ENCODE results near the gene ARPC4.
"Not testable (repeated sequence)": the region's sequence is repeated elsewhere in the genome, so short reads cannot be mapped to it uniquely, and the experiment has no call there.

The ARPC4 gene

GRCh38 chr3:9817436-9817835, 24.6 kb downstream of the ARPC4 start:
- in situ Hi-C loops (cut with MboI; ENCODE audit: low sequenced_read_pairs): no loop called here

- in situ Hi-C loops (cut with MboI; ENCODE audit: low sequenced_read_pairs): no loop called here
Measured at GRCh38 chr3:9818666-9819335, 25.9 kb downstream of the ARPC4 start.

- in situ Hi-C loops (cut with MboI; ENCODE audit: low sequenced_read_pairs): no loop called here
Measured at GRCh38 chr3:9820543-9820942, 27.7 kb downstream of the ARPC4 start.

GRCh38 chr3:9820946-9821345, 28.1 kb downstream of the ARPC4 start:
- in situ Hi-C loops (cut with MboI; ENCODE audit: low sequenced_read_pairs): no loop called here

GRCh38 chr3:9825451-9826040, 32.7 kb downstream of the ARPC4 start:
- in situ Hi-C loops (cut with MboI; ENCODE audit: low sequenced_read_pairs): no loop called here

- in situ Hi-C loops (cut with MboI; ENCODE audit: low sequenced_read_pairs): no loop called here
Measured at GRCh38 chr3:9826815-9827573, 34.1 kb downstream of the ARPC4 start.

GRCh38 chr3:9828801-9829755, 36.2 kb downstream of the ARPC4 start:
- in situ Hi-C loops (cut with MboI; ENCODE audit: low sequenced_read_pairs): no loop called here

- in situ Hi-C loops (cut with MboI; ENCODE audit: low sequenced_read_pairs): no loop called here
Measured at GRCh38 chr3:9831253-9831652, 38.4 kb downstream of the ARPC4 start.

GRCh38 chr3:9833078-9833477, 40.2 kb downstream of the ARPC4 start:
- in situ Hi-C loops (cut with MboI; ENCODE audit: low sequenced_read_pairs): no loop called here

GRCh38 chr3:9834520-9835380, 41.9 kb downstream of the ARPC4 start:
- in situ Hi-C loops (cut with MboI; ENCODE audit: low sequenced_read_pairs): no loop called here

GRCh38 chr3:9837701-9838582, 45.1 kb downstream of the ARPC4 start:
- in situ Hi-C loops (cut with MboI; ENCODE audit: low sequenced_read_pairs): no loop called here

- in situ Hi-C loops (cut with MboI; ENCODE audit: low sequenced_read_pairs): no loop called here
Measured at GRCh38 chr3:9838856-9839255, 46.0 kb downstream of the ARPC4 start.

GRCh38 chr3:9841015-9841414, 48.1 kb downstream of the ARPC4 start:
- in situ Hi-C loops (cut with MboI; ENCODE audit: low sequenced_read_pairs): no loop called here

- in situ Hi-C loops (cut with MboI; ENCODE audit: low sequenced_read_pairs): no loop called here
Measured at GRCh38 chr3:9843715-9844438, 51.0 kb downstream of the ARPC4 start, which contains the start of gene RPUSD3. TSS of gene RPUSD3 (minus strand) at chr3:9844008. CDS start at chr3:9843990, 18 bp downstream.

- in situ Hi-C loops (cut with MboI; ENCODE audit: low sequenced_read_pairs): no loop called here
Measured at GRCh38 chr3:9846231-9846630, 53.3 kb downstream of the ARPC4 start.

- in situ Hi-C loops (cut with MboI; ENCODE audit: low sequenced_read_pairs): no loop called here
Measured at GRCh38 chr3:9846931-9847488, 54.1 kb downstream of the ARPC4 start.

GRCh38 chr3:9847870-9848269, 55.0 kb downstream of the ARPC4 start:
- in situ Hi-C loops (cut with MboI; ENCODE audit: low sequenced_read_pairs): not testable (repeated sequence)

- in situ Hi-C loops (cut with MboI; ENCODE audit: low sequenced_read_pairs): not testable (repeated sequence)
Measured at GRCh38 chr3:9848860-9849259, 56.0 kb downstream of the ARPC4 start.
